T47D (cell line): ENCODE data around the gene TRPC4AP.
"Not testable (repeated sequence)": the region's sequence is repeated elsewhere in the genome, so short reads cannot be mapped to it uniquely, and the experiment has no call there.

Experiments
- DNase-seq, 2 experiments: peaks; one replicate each; pipeline versions ENCODE4 v3.0.0 to v3.0.0-alpha.2; 2011 to 2012; ENCODE audit warnings: low read depth in 1 of 2, low spot score in 1 of 2
- JUND ChIP-seq: IDR thresholded peaks from 2 replicates; pipeline ENCODE4 v1.6.1; 2012; ENCODE audit warnings: low read depth
- in situ Hi-C: cut with HindIII; loops from 2 replicates; pipeline ENCODE4 v1.10.0; 2016; ENCODE audit warnings: low sequenced_read_pairs, low pct_unique_long_range_greater_than_20kb

Gene TRPC4AP

DNA sequence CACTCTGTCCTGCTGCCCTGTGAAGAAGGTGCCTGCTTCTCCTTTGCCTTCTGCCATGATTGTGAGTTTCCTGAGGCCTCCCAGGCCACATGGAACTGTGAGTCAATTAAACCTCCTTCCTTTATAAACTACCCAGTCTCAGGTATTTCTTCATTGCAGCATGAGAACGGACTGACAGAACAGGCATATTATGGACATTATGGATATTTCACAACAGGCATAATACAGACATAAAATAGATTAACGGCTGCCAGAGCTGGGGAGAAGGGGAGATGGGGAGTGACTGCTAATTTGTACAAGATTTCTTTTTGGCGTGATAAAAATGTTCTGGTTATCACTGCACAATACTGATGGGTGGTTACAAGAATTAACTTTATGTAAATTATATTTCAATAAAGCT is 29.4 kb downstream of the TRPC4AP start:
- no peak for TF ChIP-seq JUND
- in situ Hi-C loops = no loop called here
- DNase-seq = no peak

DNA sequence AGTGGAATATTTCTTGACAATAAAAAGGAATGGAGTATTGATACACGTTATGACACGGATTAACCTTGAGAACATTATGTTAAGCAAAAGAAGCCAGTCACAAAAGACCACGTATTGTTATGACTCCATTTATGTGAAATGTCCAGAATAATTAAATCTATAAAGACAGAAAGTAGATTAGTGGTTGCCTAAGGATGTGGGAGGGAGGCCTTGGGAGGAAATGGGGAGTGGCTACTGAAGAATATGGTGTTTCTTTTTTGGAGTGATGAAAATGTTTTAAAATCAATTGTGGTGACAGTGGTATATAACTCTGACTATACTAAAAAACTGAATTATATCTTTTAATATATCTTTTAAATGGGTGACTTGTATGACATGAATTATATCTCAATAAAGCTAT is 30.1 kb downstream of the TRPC4AP start:
- TF ChIP-seq JUND = no peak
- in situ Hi-C loops = no loop called here
- DNase-seq = no peak

DNA sequence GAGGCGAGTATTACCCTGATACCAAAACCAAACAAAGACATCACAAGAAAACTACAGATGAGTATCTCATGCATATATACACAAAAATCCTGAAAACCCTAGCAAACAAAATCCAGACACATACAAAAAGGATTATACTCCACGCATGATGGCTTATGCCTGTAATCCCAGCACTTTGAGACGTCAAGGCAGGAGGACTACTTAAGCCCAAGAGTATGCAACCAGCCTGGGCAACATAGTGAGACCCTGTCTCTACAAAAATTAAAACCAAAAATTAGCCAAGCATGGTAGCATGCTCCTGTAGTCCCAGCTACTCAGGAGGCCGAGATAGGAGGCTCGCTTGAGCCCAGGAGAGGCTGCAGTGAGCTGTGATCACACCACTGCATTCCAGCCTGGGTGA is 32.4 kb downstream of the TRPC4AP start:
- no peak for DNase-seq
- in situ Hi-C loops = no loop called here
- TF ChIP-seq JUND = no peak

DNA sequence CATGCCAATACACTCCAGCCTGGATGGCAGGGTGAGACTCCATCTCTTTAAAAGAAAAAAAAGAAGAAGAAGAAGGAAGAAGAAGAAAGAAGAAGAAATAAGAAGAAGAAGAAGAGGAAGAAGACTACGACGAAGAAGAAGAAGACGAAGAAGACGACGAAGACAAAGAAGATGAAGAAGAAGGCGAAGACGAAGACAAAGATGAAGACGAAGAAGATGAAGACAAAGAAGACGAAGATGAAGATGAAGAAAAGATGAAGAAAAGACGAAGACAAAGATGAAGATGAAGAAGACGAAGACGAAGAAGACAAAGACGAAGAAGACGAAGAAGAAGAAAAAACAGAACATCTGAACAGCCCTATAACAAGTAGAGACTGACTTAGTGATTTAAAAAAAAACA is 33.0 kb downstream of the TRPC4AP start:
- DNase-seq = no peak
- TF ChIP-seq JUND = no peak
- in situ Hi-C loops = no loop called here

DNA sequence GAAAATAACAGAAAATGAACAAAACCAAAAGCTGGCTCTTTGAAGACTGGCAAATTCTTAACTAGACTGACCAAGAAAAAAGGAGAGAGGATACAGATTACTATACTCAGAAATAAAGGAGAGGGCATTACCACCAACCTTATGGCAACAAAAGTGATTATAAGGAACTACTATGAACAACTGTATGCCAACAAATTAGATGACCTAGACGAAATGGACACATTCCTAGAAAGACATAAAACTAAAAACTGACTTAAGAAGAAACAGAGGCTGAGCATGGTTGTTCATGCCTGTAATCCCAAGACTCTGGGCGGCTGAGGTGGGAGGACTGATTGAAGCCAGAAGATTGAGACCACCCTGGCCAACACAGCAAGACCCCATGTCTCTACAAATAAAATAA is 33.5 kb downstream of the TRPC4AP start:
- TF ChIP-seq JUND = no peak
- in situ Hi-C loops = no loop called here
- no peak for DNase-seq

DNA sequence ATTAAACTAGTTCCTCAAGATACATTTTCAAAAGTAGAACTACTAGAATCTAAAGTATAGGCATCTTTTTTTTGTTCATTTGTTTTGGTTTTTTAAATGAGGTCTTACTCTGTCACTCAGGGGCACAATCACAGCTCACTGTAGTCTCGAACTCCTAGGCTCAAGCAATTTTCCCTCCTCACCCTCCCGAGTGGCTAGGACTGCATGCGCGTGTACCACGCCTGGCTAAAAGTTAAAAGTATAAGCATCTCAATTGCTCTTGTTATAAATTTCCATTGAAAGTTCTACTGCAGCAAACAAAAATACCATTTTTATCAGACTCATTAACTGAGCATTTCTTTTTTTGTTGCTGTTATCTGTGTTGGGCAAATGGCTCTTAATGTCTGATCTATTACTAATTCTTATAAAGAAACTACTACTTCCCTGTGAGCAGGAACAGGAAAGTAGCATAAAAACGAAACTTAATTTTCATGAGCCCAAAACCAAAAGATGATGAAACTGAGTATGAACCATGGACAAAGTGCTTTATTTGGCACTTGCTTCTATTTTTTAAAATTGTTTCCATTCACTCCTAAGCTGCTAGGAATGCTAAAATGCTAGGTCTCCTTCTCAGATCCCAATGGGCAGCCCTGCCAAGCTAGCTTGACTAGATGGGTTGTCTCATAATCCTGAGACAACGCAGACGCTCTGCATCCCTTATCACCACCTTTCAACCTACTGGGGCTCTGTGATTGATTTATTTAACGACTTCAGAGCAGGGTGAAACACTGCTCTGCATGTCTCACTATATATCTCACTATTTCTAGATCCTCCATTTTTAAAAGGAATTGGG is 36.9 kb downstream of the TRPC4AP start:
- in situ Hi-C loops = no loop called here
- no peak for TF ChIP-seq JUND
- no peak for DNase-seq

DNA sequence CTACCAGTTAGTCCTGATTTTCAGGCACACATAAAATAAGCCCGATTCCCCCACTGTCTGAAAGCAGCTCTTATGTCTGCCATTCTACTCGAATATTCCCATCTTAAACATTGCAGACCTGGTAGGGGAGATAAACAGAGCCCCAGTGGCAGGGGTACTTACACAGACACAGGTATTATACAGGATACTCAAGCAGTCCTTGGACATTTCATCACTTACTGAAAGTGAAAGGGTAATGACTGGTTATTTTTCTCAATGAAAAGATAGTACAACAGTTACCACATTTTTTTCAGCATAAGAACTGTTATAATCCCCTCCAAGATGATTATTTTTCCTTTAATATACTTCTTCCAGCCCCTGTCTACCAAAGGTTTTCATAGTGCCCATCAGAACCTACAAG is 37.8 kb downstream of the TRPC4AP start:
- DNase-seq = no peak
- in situ Hi-C loops = no loop called here
- TF ChIP-seq JUND = no peak

DNA sequence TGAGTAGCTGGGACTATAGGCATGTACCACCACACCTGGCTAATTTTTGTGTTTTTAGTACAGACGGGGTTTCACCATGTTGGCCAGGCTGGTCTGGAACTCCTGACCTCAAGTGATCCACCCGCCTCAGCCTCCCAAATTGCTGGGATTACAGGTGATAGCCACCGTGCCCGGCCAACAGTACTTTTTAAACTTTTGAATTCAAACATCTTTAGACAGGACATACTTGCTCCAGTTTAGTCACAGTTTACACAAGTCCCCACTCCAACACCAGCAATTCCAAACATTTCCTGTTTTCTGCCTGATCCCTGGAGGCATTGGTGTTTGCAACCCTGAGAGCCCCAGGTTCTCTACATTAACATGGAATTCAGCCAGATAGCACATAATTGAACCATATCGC is 40.0 kb downstream of the TRPC4AP start:
- DNase-seq = peak in 1 of 2 experiments; percentile 12
- in situ Hi-C loops = not testable (repeated sequence)

GRCh38 chr20:35049776-35050352 is 42.7 kb downstream of the TRPC4AP start:
- TF ChIP-seq JUND = no peak
- in situ Hi-C loops = no loop called here
- no peak for DNase-seq

- DNase-seq = no peak
- no peak for TF ChIP-seq JUND
- in situ Hi-C loops = no loop called here
These were observed 43.9 kb downstream of the TRPC4AP start for GRCh38 chr20:35048739-35049138.

DNA sequence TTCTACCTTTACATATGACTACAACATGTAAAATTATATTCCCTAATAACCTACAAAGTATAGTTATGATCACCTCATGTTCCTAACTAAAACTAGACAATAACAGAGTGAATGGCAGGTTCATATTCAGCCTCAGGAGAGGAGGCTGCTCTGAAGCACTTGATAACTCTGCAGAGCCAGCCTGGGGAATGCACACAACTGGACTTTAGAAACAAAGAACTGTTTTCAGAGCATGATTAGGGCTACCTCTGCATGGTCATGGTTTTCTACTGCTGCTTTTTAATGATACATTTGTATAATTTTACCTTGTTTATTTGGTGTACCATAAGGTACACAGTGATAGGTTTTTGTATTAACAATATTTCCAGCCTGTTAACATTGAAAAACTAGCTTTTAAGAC is 50.3 kb downstream of the TRPC4AP start:
- DNase-seq = no peak
- in situ Hi-C loops = no loop called here
- TF ChIP-seq JUND = no peak

DNA sequence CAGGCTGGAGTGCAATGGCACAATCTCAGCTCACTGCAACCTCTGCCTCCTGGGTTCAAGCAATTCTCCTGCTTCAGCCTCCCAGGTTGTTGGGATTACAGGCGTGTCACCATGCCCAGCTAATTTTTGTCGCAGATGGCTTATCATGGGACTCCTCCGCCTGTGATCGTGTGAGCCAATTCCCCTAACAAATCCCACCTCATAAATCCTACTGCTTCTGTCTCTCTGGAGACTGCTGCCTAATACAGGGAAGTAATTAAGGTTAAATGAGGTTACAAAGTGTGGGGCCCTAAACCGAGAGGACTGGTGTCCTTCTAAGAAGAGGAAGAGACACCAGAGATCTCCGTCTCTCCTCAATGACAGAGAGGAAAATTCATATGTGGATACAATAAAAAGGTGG is 52.0 kb downstream of the TRPC4AP start:
- DNase-seq = no peak
- TF ChIP-seq JUND = no peak
- in situ Hi-C loops = no loop called here

- in situ Hi-C loops = no loop called here
- no peak for TF ChIP-seq JUND
- no peak for DNase-seq
These were observed 52.6 kb downstream of the TRPC4AP start for GRCh38 chr20:35039846-35040489.
